Activated naive CD8-positive, alpha-beta T cell (primary cell): Measurements from ENCODE around the gene FCAMR.

Source experiments
- H3K27ac Mint-ChIP-seq: one replicate; pipeline ENCODE4 v1.8.0; 2021; ENCODE audit warnings: mixed read lengths
- H3K27me3 Mint-ChIP-seq: one replicate; pipeline ENCODE4 v1.8.0; 2021; ENCODE audit warnings: mixed read lengths
- H3K36me3 Mint-ChIP-seq: one replicate; pipeline ENCODE4 v1.8.0; 2021; ENCODE audit warnings: mixed read lengths
- H3K4me1 Mint-ChIP-seq: one replicate; pipeline ENCODE4 v1.8.0; 2021; ENCODE audit warnings: low read depth, mixed read lengths
- H3K4me3 Mint-ChIP-seq: one replicate; pipeline ENCODE4 v1.8.0; 2021; ENCODE audit warnings: mild to moderate bottlenecking, mixed read lengths
- H3K9me3 Mint-ChIP-seq: one replicate; pipeline ENCODE4 v1.8.0; 2021; ENCODE audit warnings: low read depth, mixed read lengths

FCAMR gene

DNA sequence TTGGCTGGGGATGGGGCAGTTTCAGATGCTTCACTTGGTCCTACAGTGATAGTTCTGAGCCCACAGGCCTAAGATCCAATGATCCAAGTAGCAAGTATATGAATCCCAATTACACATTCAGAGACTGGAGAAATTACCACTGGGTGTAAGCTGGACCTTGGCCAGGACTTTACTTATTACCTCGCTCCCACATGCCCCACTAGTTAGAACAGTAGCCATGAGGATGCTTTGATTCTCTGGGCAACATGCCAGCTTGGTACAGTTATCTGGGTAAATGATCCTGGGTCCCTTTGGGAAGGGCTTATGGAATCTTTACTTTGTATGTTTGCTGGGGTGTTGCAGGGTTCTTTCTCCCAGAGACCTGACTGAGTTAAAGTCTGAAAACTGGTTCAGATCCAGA lies 5.0 kb upstream of the FCAMR start:
- Mint-ChIP-seq H3K9me3 (no peaks in the 10 kb centered on the region), H3K27ac (no peak overlapping the region), H3K36me3 (peaks cover 4% of the 10 kb centered on the region), H3K27me3 (peaks cover 5% of the 10 kb centered on the region), H3K4me3 (no peak overlapping the region), H3K4me1 (no peaks in the 10 kb centered on the region)

DNA sequence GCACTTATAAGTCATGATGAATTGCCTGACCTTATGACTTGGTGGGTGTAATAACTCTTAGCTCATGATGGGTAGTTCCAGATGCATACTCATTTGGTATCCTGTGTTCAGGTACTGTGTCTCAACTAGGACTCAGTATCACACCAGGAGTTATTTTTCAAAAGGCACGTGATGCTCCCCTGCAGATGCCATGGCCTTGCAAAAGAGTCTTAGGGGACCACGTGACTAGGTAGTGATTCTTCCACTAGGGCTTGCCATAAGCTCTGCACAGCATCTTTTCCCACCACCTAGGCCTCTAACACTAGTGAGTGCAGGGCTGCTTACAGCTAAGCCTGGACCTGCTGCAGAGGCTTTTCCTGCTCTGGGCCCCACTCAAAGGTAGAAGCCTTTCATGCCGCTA lies 3.9 kb upstream of the FCAMR start:
- Mint-ChIP-seq H3K4me1 (no peaks in the 10 kb centered on the region), H3K36me3 (peaks cover 4% of the 10 kb centered on the region), H3K9me3 (no peaks in the 10 kb centered on the region), H3K27me3 (peaks cover 6% of the 10 kb centered on the region), H3K27ac (no peak overlapping the region), H3K4me3 (no peak overlapping the region)

DNA sequence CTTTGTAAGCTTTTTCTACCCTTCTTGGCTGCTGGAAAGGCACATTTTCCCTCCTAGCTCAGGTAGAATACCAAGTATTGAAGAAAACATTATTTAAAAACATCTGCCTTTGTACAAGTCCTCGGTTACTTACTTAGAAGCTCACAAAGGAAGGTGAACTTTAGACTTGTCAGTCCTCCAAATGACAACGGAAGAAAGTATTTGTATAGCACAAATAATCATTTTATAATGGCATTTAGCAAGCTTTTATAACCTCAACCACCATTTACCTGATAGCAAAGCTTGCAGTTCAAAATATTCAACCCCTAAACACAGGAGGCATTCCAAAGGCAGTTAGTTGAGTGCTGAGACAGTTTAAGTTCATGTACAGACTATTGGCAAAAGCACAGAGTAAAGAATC lies 2.5 kb upstream of the FCAMR start:
- Mint-ChIP-seq H3K27me3 (peaks cover 6% of the 10 kb centered on the region), H3K4me3 (no peak overlapping the region), H3K9me3 (no peaks in the 10 kb centered on the region), H3K36me3 (peaks cover 4% of the 10 kb centered on the region), H3K4me1 (peaks cover 8% of the 10 kb centered on the region), H3K27ac (no peak overlapping the region)

DNA sequence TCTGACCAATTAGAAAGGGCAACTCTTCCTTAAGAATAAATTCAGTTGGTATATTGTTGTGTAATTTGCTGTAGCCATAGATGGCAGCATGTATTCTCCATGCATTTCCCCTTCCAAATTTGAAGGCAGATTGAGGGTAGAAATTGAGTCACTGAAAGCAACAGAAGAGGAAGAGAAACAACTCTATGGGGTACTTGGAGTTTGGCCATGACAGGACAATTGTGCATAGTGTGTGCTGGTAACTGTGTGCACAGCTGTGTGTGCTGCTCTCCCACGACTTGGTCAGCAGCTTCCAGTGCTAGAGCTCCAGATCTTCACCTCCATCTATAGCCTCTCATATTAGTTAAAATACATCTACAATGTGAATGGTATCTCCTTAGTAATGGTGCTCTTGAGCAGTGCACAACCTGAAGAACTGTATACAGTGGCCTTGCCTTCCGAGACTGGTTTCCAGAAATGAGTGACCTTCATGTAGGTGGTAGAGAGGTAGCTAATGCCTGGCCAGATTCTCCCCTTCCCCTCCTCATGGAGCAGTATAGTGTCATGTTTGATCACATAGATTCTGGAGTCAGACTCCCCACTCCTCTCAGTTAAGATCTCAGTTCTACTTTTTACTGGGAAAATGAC lies 882 bp upstream of the FCAMR start:
- no peak overlapping the region for H3K27ac Mint-ChIP-seq
- peaks cover 21% of the 10 kb centered on the region for H3K4me1 Mint-ChIP-seq
- H3K36me3 Mint-ChIP-seq = peaks cover 4% of the 10 kb centered on the region
- peaks cover 6% of the 10 kb centered on the region for H3K27me3 Mint-ChIP-seq
- H3K4me3 Mint-ChIP-seq = no peak overlapping the region
- no peaks in the 10 kb centered on the region for H3K9me3 Mint-ChIP-seq

DNA sequence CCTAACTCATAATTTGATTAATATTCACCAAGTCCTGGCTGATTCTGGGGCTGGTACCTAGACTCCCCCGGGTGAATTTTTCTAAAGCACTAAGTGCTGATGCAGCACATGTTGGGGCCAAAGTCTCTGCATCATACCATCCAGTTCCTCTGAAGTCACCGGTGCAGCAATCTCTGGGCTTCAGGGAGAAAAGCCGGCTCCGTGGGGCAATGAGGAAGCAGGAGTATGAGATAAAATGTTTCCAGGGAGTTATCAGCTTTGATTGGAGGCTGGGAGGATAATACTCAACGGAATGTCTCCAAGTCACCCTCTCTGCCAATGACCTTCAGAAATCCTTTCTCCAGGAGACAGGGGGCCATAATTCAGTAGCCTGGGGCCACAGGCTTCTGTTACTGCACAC lies 1.2 kb downstream of the FCAMR start:
- Mint-ChIP-seq H3K9me3 (no peaks in the 10 kb centered on the region), H3K4me1 (peaks cover 21% of the 10 kb centered on the region), H3K27me3 (peaks cover 6% of the 10 kb centered on the region), H3K4me3 (no peak overlapping the region), H3K27ac (no peak overlapping the region), H3K36me3 (peaks cover 4% of the 10 kb centered on the region)

DNA sequence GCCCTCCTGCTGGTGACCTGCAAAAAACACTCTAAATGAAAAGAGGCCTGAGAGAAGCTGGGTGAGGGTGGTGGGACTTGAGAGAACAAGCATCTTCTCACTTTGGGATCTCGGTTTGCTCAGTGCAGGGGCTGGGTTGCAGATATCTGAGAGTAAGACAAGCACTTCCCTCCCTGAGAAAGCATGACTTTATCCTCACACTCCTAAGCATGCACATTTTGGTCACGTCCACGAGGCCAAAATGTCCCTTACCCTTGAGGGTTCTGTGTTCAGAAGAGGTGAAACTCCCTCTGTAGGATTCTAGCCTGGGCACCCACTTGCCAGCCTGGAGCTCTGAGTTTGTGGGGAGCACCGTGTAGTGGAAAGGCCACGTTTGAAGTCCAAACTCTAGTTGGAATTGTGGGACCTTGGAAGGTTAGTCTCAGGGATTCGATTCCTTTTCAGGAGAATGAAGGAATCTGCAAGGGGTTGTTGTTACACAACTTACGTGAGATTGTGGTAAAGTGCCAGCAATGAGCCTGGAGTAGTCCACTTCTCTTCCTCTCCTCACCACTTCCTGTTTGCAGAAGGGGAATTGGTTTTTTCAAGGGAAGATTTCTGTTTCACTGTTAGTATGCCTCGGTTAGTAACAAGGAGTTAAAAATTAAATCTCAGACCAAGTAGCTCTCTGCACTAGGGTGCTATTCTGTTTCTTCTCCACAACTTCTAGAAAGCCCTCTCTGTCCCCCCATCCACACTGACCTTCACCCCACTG lies 3.0 kb downstream of the FCAMR start:
- peaks cover 6% of the 10 kb centered on the region for H3K27me3 Mint-ChIP-seq
- peaks cover 27% of the 10 kb centered on the region for H3K4me1 Mint-ChIP-seq
- peak overlapping the region; percentile 17 for H3K4me3 Mint-ChIP-seq
- no peak overlapping the region for H3K27ac Mint-ChIP-seq
- no peaks in the 10 kb centered on the region for H3K9me3 Mint-ChIP-seq
- peaks cover 4% of the 10 kb centered on the region for H3K36me3 Mint-ChIP-seq

DNA sequence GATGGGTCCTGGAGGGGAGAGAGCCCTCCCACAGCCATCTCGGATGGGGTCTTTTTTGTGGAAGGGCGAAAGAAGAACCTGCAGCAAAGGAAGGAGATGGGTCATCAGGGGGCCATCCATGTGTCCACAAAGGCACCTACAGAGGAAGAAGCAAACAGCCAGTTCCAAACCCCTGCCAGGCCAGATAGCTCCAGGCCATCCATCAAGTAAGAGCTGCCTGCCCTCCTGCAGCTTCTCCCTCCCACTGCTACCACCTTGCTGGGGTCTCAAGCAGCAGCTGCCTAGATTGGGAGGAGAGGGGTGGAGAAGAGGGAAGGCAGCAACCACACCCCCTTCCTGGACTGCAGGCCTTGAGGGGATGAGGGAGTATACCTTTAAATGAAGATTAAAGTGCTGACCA lies 4.5 kb downstream of the FCAMR start:
- Mint-ChIP-seq H3K9me3 (no peaks in the 10 kb centered on the region), H3K27me3 (peaks cover 4% of the 10 kb centered on the region), H3K4me3 (no peak overlapping the region), H3K27ac (no peak overlapping the region), H3K4me1 (peaks cover 32% of the 10 kb centered on the region), H3K36me3 (peaks cover 4% of the 10 kb centered on the region)

DNA sequence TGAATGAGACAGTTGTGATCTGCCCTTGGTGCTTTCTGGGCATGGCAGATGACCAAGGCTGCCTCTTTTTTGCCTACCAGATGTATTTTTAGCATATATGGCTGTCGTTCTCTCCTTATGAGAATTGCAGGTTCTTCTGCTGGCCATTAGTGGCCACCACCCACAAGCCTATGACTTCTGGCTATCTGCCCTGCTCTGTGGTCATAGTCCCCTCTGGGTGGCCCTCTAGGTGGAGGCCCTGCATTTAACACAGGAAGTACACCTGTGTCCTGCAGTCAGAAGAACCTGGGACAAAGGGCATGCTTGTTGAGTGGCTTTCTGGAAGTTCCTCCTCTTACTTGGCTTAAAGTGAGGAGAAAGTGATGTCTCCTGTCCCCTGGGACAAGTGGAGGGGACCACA lies 6.5 kb downstream of the FCAMR start:
- H3K4me1 Mint-ChIP-seq = peaks cover 32% of the 10 kb centered on the region
- H3K27me3 Mint-ChIP-seq = no peaks in the 10 kb centered on the region
- H3K36me3 Mint-ChIP-seq = no peaks in the 10 kb centered on the region
- no peaks in the 10 kb centered on the region for H3K9me3 Mint-ChIP-seq
- H3K27ac Mint-ChIP-seq = no peak overlapping the region
- H3K4me3 Mint-ChIP-seq = no peak overlapping the region

DNA sequence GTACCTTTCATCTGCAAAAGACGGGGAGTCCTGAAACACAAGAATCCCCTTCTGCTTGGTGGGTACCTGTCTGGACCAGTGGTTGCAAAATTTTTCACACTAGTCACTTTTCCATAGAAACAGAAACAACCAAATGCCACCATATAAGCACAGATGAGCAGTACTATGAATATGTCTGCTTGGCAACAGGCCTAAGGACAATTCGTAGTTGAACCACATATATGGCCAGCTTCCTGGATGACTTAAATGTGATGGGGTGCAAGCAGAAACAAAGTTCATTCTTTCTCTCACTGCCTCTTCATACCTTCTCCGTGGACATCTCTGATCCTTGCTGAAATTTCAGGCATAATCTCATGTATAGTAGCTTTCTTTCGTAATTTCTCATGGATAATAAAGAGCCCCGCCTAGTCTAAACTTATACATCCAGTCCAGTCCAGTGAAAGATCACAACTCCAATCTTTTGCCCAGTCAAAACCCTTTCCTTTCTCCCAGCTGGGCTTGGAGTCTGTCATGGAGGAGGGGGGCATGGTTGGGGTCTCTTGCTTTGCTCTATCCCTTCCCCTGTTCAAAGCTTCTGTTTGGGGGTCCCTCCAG lies 7.0 kb downstream of the FCAMR start:
- Mint-ChIP-seq H3K9me3 (no peaks in the 10 kb centered on the region), H3K27me3 (no peaks in the 10 kb centered on the region), H3K36me3 (no peaks in the 10 kb centered on the region), H3K4me1 (peaks cover 29% of the 10 kb centered on the region), H3K4me3 (no peak overlapping the region), H3K27ac (no peak overlapping the region)

DNA sequence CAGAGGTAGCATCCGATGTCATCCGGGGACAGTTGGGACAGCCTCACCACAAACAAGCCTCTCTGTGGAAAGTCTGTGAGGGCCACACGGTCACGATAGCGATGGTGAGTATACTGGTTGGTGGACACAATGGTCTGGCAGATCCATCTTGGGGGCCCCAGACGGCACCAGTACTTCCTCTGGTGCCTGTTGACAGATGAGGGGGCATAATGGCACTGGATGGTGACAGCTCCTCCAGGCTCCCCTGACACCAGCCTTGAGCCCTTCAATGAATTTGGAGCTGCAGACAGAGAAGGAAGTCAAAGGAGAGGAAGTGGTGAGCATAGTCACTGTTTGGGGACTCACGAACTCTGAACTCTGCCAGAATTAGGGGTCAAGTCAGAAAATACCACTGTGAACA lies 8.0 kb downstream of the FCAMR start:
- no peak overlapping the region for H3K27ac Mint-ChIP-seq
- H3K27me3 Mint-ChIP-seq = no peaks in the 10 kb centered on the region
- no peak overlapping the region for H3K4me3 Mint-ChIP-seq
- H3K9me3 Mint-ChIP-seq = no peaks in the 10 kb centered on the region
- no peaks in the 10 kb centered on the region for H3K36me3 Mint-ChIP-seq
- peaks cover 19% of the 10 kb centered on the region for H3K4me1 Mint-ChIP-seq

DNA sequence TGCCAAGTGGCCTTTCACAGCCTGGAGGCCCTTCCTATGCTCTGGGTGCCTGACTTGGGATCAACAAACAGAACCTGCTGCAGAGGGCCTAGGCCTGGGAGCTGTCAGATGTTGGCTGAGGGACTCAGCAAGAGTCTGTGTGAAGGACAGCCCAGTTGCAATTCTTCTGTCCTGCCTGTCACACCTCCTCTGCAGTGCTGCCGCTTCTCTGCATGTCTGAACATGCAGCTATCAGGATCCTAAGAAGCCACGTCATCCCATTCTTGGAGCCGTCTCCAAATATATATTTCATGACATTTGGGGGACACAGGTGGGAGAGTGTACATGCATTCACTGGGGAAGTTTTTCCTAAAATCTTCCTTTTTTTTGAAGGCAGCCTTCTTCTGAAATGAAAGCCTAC lies 8.6 kb downstream of the FCAMR start:
- no peaks in the 10 kb centered on the region for H3K36me3 Mint-ChIP-seq
- H3K9me3 Mint-ChIP-seq = no peaks in the 10 kb centered on the region
- peaks cover 13% of the 10 kb centered on the region for H3K4me1 Mint-ChIP-seq
- no peak overlapping the region for H3K27ac Mint-ChIP-seq
- no peaks in the 10 kb centered on the region for H3K27me3 Mint-ChIP-seq
- no peak overlapping the region for H3K4me3 Mint-ChIP-seq

DNA sequence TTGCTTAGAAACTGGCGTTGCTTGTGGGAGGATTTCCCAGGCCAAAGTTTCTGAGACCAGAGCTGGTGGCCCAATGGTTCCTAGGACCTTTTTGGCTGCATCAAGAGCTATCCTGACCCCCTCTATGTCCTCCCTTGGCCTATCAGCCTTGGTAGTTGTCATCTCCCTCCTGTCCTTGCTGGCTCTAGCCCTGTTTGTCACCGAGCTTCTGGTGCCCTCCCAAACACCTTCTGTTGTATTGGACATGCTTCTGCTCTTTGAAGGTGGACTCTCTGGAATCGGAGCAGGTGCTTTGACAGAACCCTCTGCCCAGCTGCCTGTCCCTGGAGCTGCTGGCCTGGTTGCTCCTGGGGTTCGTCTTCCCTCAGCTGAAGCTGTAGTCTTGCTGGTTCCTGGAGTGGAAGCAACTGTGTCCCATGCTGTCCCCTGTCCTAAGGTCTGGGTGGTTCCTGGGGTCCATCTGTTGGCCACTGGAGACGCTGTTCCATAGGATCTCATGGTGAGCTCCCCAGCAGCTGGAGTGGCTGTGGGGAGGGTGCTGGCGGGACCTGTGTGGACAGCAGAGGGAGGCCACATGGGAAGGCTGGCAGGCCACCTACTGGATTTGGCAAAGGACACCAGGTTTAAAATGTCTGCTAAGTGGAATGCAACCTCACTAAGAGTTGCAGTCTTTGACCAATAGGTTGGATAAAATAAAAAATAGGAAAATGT lies 9.4 kb downstream of the FCAMR start:
- Mint-ChIP-seq H3K4me1 (peaks cover 11% of the 10 kb centered on the region), H3K27me3 (no peaks in the 10 kb centered on the region), H3K27ac (no peak overlapping the region), H3K36me3 (no peaks in the 10 kb centered on the region), H3K4me3 (no peak overlapping the region), H3K9me3 (no peaks in the 10 kb centered on the region)

DNA sequence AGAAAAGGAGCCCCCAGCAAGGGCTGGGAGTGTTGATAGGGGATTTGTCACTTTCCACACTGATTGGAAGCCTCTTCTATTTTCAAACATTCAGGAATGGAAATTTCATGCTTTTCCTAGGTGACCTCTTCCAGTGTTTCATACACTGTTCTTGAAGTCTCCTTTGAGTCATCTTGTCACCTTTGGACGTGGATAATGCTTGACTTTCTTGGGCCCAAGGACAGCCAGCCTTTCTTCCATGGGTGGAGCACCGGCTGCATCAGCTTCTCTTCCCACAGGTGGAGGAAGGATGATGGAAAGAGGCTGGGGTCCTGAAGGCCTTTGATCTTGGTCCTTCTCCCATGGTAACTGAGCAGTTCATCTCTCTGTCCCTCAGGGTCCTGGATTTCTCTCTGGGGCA lies 12.1 kb downstream of the FCAMR start:
- Mint-ChIP-seq H3K27me3 (no peaks in the 10 kb centered on the region), H3K4me1 (peaks cover 11% of the 10 kb centered on the region), H3K27ac (no peak overlapping the region), H3K4me3 (no peak overlapping the region), H3K9me3 (no peaks in the 10 kb centered on the region), H3K36me3 (no peaks in the 10 kb centered on the region)

DNA sequence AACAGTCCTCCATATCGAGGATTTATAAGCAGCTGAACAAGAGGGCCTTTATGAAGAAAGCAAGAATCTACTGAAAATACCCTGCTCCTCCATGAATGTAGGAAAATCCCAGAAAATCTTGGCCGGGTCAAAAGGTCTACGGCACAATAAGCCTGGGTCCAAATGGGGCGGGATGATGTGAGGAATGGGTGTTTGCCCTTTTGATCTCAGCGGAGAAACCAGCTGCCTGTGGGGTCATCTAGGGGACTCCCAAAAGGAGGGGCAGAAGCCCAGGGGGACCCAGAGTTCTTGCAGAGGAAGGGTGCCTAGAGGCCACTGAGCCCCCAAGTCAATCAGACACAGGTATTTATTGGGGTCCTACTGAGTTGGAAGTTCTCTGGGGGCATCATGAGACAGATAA lies 12.6 kb downstream of the FCAMR start:
- Mint-ChIP-seq H3K9me3 (no peaks in the 10 kb centered on the region), H3K36me3 (no peaks in the 10 kb centered on the region), H3K27ac (no peak overlapping the region), H3K4me1 (peaks cover 8% of the 10 kb centered on the region), H3K4me3 (no peak overlapping the region), H3K27me3 (no peaks in the 10 kb centered on the region)
